ENCODE results near the gene GLMN. TPM values are rescaled to one million over a fixed set of nuclear protein-coding genes. Genes with fewer than 3 reads are reported as not detected.

The GLMN gene
- total and polyA plus RNA-seq, 3 donors from 2014 or later, result 9.5 to 14.2 (median 12.8) TPM

DNA sequence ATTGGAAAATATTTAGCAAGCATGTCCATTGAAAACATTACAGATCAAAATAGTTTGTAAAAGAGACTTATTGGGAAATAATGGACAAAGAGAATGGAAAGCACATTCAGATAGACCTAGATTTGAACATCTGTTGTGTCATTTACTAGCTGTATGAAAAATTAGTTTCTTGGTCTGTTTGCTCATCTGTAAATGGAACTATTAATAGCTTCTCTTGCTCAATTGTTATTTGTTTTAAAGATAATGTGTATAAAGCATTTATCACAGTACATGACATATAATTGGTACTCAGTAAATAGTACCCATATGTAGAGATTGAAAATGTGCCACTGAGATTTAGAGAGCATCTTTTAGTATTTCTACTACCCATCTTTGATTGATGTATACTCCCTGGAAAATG is 26.0 kb upstream of the GLMN start:
- Histone ChIP-seq H3K9me3 (no peaks in the 10 kb centered on the region), H3K4me3 (no peak overlapping the region), H3K27ac (no peak overlapping the region), H3K4me1 (no peaks in the 10 kb centered on the region), H3K36me3 (ENCODE audit: low read depth, missing control alignments) (no peaks in the 10 kb centered on the region), H3K27me3 (no peaks in the 10 kb centered on the region)
- intact Hi-C loops (cut with DNase I; ENCODE audit: low total_unique reads), result no loop called here
- TF ChIP-seq, protein P1, sequence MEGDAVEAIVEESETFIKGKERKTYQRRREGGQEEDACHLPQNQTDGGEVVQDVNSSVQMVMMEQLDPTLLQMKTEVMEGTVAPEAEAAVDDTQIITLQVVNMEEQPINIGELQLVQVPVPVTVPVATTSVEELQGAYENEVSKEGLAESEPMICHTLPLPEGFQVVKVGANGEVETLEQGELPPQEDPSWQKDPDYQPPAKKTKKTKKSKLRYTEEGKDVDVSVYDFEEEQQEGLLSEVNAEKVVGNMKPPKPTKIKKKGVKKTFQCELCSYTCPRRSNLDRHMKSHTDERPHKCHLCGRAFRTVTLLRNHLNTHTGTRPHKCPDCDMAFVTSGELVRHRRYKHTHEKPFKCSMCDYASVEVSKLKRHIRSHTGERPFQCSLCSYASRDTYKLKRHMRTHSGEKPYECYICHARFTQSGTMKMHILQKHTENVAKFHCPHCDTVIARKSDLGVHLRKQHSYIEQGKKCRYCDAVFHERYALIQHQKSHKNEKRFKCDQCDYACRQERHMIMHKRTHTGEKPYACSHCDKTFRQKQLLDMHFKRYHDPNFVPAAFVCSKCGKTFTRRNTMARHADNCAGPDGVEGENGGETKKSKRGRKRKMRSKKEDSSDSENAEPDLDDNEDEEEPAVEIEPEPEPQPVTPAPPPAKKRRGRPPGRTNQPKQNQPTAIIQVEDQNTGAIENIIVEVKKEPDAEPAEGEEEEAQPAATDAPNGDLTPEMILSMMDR (IDR thresholded peaks at IDR 0.05), result no peak
- no peak for TF ChIP-seq POLR2A (IDR thresholded peaks at IDR 0.05)
- DNase-seq, result no peak

DNA sequence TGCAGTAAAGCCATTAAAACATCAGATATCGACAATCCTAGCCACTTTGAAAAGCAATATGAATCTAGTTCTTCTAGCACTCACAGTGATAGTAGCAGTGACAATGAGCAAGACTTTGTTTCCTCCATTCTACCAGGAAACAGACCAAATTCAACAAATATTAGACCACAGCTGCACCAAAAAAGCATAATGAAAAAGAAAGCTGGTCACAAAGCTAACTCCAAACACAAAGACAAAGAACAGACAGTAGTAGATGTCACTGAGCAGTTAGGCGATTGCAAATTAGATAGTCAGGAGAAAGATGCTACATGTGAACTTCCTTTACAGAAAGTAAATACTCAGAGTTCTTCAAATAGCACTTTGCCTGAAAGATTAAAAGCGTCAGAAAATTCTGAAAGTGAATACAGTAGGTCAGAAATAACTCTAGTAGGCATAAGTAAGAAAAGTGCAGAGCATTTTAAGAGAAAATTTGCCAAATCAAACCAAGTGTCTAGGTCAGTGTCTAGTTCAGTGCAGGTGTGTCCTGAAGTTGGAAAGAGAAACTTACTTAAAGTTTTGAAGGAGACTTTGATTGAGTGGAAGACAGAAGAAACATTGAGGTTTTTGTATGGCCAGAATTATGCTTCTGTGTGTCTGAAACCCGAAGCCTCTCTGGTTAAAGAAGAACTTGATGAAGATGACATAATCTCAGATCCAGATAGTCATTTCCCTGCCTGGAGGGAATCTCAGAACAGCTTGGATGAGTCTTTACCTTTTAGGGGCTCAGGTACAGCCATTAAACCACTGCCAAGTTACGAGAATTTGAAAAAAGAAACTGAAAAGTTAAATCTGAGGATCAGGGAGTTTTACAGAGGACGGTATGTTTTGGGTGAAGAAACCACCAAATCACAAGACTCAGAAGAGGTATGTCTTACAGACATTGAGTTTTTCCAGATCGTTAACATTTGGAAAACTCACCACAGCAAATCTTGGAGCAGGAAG is 25.0 kb upstream of the GLMN start:
- Histone ChIP-seq H3K4me3 (no peak overlapping the region), H3K27me3 (no peaks in the 10 kb centered on the region), H3K9me3 (no peaks in the 10 kb centered on the region), H3K27ac (no peak overlapping the region), H3K36me3 (ENCODE audit: low read depth, missing control alignments) (no peaks in the 10 kb centered on the region), H3K4me1 (no peaks in the 10 kb centered on the region)
- no peak for DNase-seq
- intact Hi-C loops (cut with DNase I; ENCODE audit: low total_unique reads), result no loop called here
- TF ChIP-seq POLR2A (IDR thresholded peaks at IDR 0.05), result no peak
- TF ChIP-seq, protein P1 (IDR thresholded peaks at IDR 0.05), result no peak
- WGBS, 2 donors, result 89 to 93% methylated on average over 7 of the region's 7 CpGs

DNA sequence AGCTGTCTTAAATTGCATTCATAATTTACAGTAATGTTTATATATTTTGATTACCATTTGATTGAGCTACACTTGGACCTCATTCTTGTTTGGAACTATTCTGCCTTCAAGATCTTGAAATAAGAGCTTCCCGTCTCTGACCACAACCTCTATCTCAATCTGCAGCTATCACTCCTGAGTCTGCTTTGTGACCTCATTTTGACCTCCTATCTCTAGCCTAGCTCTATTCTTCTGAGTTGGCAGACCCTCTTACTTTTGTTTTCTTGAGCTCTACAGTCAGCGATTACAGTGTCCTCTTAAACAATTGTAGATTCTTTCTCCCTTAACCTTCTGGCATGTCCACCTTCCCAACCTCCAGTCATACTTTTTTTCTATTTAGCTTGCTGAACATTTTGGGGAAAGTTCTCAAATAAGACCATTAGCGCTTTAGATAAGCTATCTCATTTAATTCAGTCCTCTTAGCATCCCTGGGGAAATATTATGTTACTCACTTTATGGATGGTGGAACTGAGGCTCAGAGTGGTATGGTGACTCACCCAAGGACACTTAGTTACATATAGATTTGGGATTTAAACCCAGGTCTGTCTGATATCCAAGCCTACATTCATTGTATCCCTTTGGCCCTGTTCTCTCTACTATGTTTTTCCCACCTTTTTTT is 19.2 kb upstream of the GLMN start:
- no peak overlapping the region for H3K27ac ChIP-seq
- no peaks in the 10 kb centered on the region for H3K9me3 ChIP-seq
- H3K27me3 ChIP-seq, result no peaks in the 10 kb centered on the region
- DNase-seq, result no peak
- intact Hi-C loops (cut with DNase I; ENCODE audit: low total_unique reads), result no loop called here
- TF ChIP-seq POLR2A (IDR thresholded peaks at IDR 0.05), result no peak
- TF ChIP-seq, protein P1 (IDR thresholded peaks at IDR 0.05), result no peak
- 67 to 70% methylated on average over 3 of the region's 3 CpGs for WGBS, 2 donors
- no peaks in the 10 kb centered on the region for H3K4me1 ChIP-seq
- no peaks in the 10 kb centered on the region for H3K36me3 ChIP-seq (ENCODE audit: low read depth, missing control alignments)
- H3K4me3 ChIP-seq, result no peak overlapping the region

DNA sequence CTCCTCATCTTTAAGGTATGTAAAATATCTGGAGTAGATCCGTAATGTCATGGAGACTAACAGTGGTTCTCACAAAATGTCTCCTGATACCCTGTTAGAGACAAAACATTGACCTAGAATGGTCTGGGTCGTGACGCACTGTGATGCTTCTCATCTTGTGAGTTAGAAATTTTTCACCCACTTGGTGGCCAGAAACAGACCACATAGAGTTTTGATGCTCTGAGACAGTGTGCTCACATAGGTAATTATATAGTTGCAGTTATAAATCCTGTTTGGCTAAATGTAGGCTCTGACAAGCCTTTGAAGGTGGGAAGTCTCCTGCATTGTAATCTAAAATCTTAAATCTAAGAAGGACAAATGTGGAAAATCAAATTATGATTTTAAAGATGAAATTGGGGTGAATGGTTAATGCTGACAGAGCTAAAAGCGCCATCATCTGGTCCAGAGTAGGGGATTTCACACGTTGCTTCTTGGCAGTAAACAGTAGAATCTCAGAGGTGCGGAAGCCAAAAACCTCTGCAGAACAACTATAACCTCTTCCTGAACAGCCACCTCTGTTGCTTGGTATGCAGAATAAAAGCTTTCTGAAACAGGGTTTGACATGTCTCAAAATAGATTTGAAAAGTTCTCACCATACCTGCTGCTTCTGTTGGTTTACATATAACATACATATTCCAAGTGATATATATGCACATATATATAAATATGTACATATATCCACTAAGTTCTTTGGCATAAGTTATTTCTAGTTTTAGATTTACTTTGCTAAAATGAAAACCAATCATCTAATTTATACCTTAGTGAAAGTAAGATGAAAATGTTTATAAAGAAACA is 17.2 kb upstream of the GLMN start:
- Histone ChIP-seq H3K4me1 (no peaks in the 10 kb centered on the region), H3K9me3 (no peaks in the 10 kb centered on the region), H3K36me3 (ENCODE audit: low read depth, missing control alignments) (no peaks in the 10 kb centered on the region), H3K4me3 (no peak overlapping the region), H3K27me3 (no peaks in the 10 kb centered on the region), H3K27ac (no peak overlapping the region)
- TF ChIP-seq, protein P1 (IDR thresholded peaks at IDR 0.05), result no peak
- no peak for TF ChIP-seq POLR2A (IDR thresholded peaks at IDR 0.05)
- no peak for DNase-seq
- intact Hi-C loops (cut with DNase I; ENCODE audit: low total_unique reads), result no loop called here
- WGBS, 2 donors, result 86% methylated on average over 6 of the region's 6 CpGs

Measured in testis (tissue), 3 donors.